ENCODE measurements around the gene HOXC9. TPM values are rescaled to one million over a fixed set of nuclear protein-coding genes. Genes with fewer than 3 reads are reported as not detected.

HOXC9 gene
- total and polyA plus RNA-seq, 2 of the 8 experiments (the other 6 are each of a cell fraction or from before 2014, with no cell fraction given), result not detected

GRCh38 chr12:53988541-53989226 lies 11.3 kb upstream of the HOXC9 start:
- no peak overlapping the region for H3K9ac ChIP-seq (replicated peaks in 1 of 4; ENCODE audit: extremely low read depth in 1 of 4, low read depth in 3 of 4, low read length in 3 of 4)
- peaks cover 16 to 40% of the 10 kb centered on the region in 2 experiments for H4K20me1 ChIP-seq (replicated peaks in 1 of 2; ENCODE audit: control insufficient read depth in 1 of 2, insufficient read depth in 2 of 2, low read length in 2 of 2)
- WGBS, 2 experiments (ENCODE audit: extremely low coverage in 1 of 2, insufficient coverage in 1 of 2, insufficient read length in 1 of 2, insufficient replicate concordance in 2 of 2, low coverage in 1 of 2, low lambda C conversion rate in 2 of 2, missing lambda C conversion rate in 1 of 2), result 5% methylated on average over 5 of the region's 5 CpGs; no CpG with 5 or more reads in 1 of the 2 experiments
- TF ChIP-seq EP300 (IDR thresholded peaks at IDR 0.05; ENCODE audit: borderline replicate concordance in 1 of 2, low read depth in 2 of 2, low read length in 2 of 2), result no peak
- TF ChIP-seq, protein P1, sequence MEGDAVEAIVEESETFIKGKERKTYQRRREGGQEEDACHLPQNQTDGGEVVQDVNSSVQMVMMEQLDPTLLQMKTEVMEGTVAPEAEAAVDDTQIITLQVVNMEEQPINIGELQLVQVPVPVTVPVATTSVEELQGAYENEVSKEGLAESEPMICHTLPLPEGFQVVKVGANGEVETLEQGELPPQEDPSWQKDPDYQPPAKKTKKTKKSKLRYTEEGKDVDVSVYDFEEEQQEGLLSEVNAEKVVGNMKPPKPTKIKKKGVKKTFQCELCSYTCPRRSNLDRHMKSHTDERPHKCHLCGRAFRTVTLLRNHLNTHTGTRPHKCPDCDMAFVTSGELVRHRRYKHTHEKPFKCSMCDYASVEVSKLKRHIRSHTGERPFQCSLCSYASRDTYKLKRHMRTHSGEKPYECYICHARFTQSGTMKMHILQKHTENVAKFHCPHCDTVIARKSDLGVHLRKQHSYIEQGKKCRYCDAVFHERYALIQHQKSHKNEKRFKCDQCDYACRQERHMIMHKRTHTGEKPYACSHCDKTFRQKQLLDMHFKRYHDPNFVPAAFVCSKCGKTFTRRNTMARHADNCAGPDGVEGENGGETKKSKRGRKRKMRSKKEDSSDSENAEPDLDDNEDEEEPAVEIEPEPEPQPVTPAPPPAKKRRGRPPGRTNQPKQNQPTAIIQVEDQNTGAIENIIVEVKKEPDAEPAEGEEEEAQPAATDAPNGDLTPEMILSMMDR (IDR thresholded peaks at IDR 0.05; ENCODE audit: control extremely low read depth in 1 of 3, insufficient read depth in 1 of 3, low read depth in 1 of 3, low read length in 3 of 3), result no peak
- no peak for TF ChIP-seq ATF3 (IDR thresholded peaks at IDR 0.05; ENCODE audit: insufficient read depth, low read depth, low read length)
- TF ChIP-seq YY1 (IDR thresholded peaks at IDR 0.05; ENCODE audit: low read depth, low read length), result no peak
- TF ChIP-seq TBP (IDR thresholded peaks at IDR 0.05; ENCODE audit: low read depth, low read length), result no peak
- TF ChIP-seq CHD2 (IDR thresholded peaks at IDR 0.05; ENCODE audit: low read length), result no peak
- TF ChIP-seq TEAD4 (IDR thresholded peaks at IDR 0.05; ENCODE audit: low read depth, low read length), result no peak
- TF ChIP-seq RBBP5 (IDR thresholded peaks at IDR 0.05; ENCODE audit: borderline replicate concordance, low read depth, low read length), result no peak
- no peak for TF ChIP-seq BRCA1 (IDR thresholded peaks at IDR 0.05; ENCODE audit: low read depth, low read length)

More at GRCh38 chr12:53988541-53989226, 11.3 kb upstream of the HOXC9 start:
- FAIRE-seq (no peak), DNase-seq (ENCODE audit: low read depth in 1 of 2, low spot score in 2 of 2) (no peak)
- H3K27ac ChIP-seq (ENCODE audit: low read depth, low read length), result no peak overlapping the region
- no peak overlapping the region for H3K56ac ChIP-seq (replicated peaks; ENCODE audit: insufficient read length, low read depth, low read length)
- no peak overlapping the region for H3K18ac ChIP-seq (ENCODE audit: extremely low read depth, low read length)
- H3K4ac ChIP-seq (replicated peaks; ENCODE audit: insufficient read length, low read depth, low read length), result no peak overlapping the region
- no peaks in the 10 kb centered on the region for H3K23me2 ChIP-seq (ENCODE audit: low read depth, low read length)
- no peak overlapping the region for H3K14ac ChIP-seq (ENCODE audit: insufficient read length)
- H3K36me3 ChIP-seq (ENCODE audit: control insufficient read depth in 2 of 4, insufficient read depth in 4 of 4, low read length in 3 of 4), result peaks cover 0 to 10% (median 0%) of the 10 kb centered on the region in 4 experiments; a peak in 1 of 8 replicates
- no peak overlapping the region for H3K4me2 ChIP-seq (ENCODE audit: insufficient read depth in 1 of 2, low read depth in 2 of 2, low read length in 2 of 2)
- no peak overlapping the region for H3K4me3 ChIP-seq (ENCODE audit: extremely low read depth in 1 of 4, insufficient read depth in 2 of 4, low read depth in 3 of 4, low read length in 4 of 4)
- no peak overlapping the region for H2BK15ac ChIP-seq (ENCODE audit: low read length)
- H3K79me2 ChIP-seq (ENCODE audit: control insufficient read depth in 1 of 2, insufficient read depth in 2 of 2, low read length in 2 of 2), result no peaks in the 10 kb centered on the region
- H4K8ac ChIP-seq (ENCODE audit: extremely low read depth, insufficient read depth, low read length), result no peak overlapping the region
- ChIA-PET CTCF (ENCODE audit: partially characterized antibody) (interaction anchor here (0.5 to 5.8 kb wide), 27 partner anchors 8 to 471 kb away, joined by 3 to 91 read pairs (median 4); partner anchors contain the start of genes HOXC11, HOXC12, HOXC13 and HOXC5), POLR2A (ENCODE audit: partially characterized antibody) (interaction anchor here (1.2 to 1.4 kb wide), 3 partner anchors 10 to 16 kb away, joined by 3 to 4 read pairs (median 3); partner anchors contain the start of gene HOXC11)
- H3K79me1 ChIP-seq (ENCODE audit: low read depth, low read length), result no peaks in the 10 kb centered on the region
- H3K9me3 ChIP-seq (ENCODE audit: insufficient read depth in 2 of 2, low read depth in 1 of 2, low read length in 1 of 2), result peaks cover 0 to 9% of the 10 kb centered on the region in 2 experiments; a peak in 1 of 4 replicates
- H2BK120ac ChIP-seq (replicated peaks; ENCODE audit: low read depth, low read length), result no peak overlapping the region
- no peak overlapping the region for H2BK12ac ChIP-seq (ENCODE audit: low read depth, low read length)
- H2AFZ ChIP-seq (ENCODE audit: low read length), result no peak overlapping the region
- H3K4me1 ChIP-seq (replicated peaks in 1 of 4; ENCODE audit: control insufficient read depth in 3 of 4, insufficient read depth in 4 of 4, low read length in 3 of 4), result peaks cover 0 to 6% (median 3%) of the 10 kb centered on the region in 4 experiments; a peak in 3 of 7 replicates
- no peak overlapping the region for H4K5ac ChIP-seq (ENCODE audit: insufficient read length, low read depth, low read length)
- H2BK5ac ChIP-seq (ENCODE audit: low read depth, low read length), result no peak overlapping the region
- no peak overlapping the region for H2BK20ac ChIP-seq (ENCODE audit: low read length)
- no peak overlapping the region for H2AK5ac ChIP-seq (ENCODE audit: low read depth, low read length)
- no peak overlapping the region for H4K91ac ChIP-seq (replicated peaks; ENCODE audit: insufficient read length, low read length)
- H3K27me3 ChIP-seq (replicated peaks in 1 of 4; ENCODE audit: control insufficient read depth in 3 of 4, extremely low read depth in 1 of 4, insufficient read depth in 3 of 4, low read length in 3 of 4), result peaks cover 95 to 99% (median 97%) of the 10 kb centered on the region in 4 experiments
- no peak overlapping the region for H3K23ac ChIP-seq (ENCODE audit: insufficient read length)
